HG03575 (cell line): ENCODE data around the gene SPOCK3.

Source experiments
- ATAC-seq: cut with Tn5 transposase; IDR thresholded peaks from one replicate; pipeline ENCODE4 v1.9.1; 2021; ENCODE audit not compliant: unreplicated experiment, insufficient number of reproducible peaks, low FRiP score; ENCODE audit errors: extremely low read depth

Gene SPOCK3

GRCh38 chr4:167084321-167084720 lies 150.0 kb downstream of the SPOCK3 start:
- no peak for ATAC-seq

GRCh38 chr4:167079762-167080161 lies 154.5 kb downstream of the SPOCK3 start:
- ATAC-seq: no peak

GRCh38 chr4:167052631-167053091 lies 181.6 kb downstream of the SPOCK3 start:
- no peak for ATAC-seq

DNA sequence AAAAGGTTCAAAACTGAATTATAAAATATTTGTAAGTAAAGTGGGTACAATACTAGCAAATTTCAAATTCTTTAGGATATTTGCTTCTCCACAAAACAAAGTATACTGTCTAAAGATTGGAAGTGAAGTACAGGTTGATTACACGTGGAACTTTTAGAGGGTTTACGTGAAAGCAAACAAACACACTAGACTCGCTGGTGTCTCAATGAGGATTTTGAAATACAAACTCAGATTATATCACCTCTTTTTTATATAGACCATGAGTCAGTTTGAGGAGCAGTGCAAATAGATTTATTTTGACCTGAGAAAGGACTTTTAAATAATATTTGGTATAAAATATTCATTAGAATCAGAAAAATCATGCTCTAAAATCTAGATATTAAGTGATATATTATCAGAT lies 185.0 kb downstream of the SPOCK3 start:
- ATAC-seq: no peak

DNA sequence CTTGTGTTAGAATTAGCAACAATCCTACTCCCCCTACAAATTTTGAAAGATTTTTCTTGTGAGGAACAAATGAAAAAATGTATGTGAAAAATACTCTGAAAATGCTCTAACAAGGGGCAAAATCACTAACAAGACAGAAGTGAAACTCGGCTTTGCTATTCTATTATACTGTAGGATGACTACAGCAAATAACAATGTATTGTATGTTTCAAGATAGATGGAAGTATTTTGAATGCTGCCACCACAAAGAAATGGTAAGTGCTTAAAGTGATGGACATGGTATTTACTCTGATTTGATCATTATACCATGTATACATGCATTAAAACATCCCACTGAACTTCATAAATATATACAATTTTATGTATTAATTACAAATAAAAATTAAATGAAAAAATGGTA lies 192.8 kb downstream of the SPOCK3 start:
- no peak for ATAC-seq

- ATAC-seq: no peak
Observed at GRCh38 chr4:167035390-167035789, 198.9 kb downstream of the SPOCK3 start.

DNA sequence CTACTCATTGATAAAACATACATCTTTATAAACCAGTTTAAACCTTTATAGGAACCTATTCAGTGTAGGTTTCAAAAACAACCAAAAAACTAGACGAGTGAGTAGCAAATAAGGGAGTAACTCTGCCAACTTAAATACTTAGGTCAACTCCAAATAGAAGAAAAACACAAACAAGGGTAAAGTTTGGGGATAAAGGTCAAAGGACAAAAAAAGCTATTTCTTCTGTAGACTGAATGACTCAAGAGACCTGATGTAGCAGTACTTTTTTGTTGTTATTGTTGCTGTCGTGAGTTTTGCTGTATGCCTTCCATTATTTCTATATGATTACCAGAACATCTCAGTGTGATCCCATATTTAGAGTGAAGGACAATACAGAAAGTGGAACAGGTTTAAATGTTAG lies 199.3 kb downstream of the SPOCK3 start:
- no peak for ATAC-seq

- ATAC-seq: no peak
Observed at GRCh38 chr4:167032871-167033270, 201.4 kb downstream of the SPOCK3 start.

- ATAC-seq: no peak
Observed at GRCh38 chr4:167031534-167032156, 202.6 kb downstream of the SPOCK3 start.

DNA sequence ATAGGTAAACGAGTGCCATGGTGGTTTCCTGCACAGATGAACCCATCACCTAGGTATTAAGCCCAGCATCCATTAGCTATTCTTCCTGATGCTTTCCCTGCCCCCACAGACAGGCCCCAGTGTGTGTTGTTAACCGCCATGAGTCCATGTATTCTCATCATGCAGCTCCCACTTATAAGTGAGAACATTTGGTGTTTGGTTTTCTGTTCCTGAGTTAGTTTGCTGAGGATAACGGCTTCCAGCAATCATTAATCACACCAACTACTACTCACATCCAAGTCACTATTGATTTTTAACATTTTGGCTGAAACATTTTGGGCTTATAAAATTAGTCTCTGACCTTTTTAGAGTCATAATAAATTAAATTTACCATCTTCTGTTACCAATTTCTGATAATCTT lies 205.3 kb downstream of the SPOCK3 start:
- no peak for ATAC-seq

DNA sequence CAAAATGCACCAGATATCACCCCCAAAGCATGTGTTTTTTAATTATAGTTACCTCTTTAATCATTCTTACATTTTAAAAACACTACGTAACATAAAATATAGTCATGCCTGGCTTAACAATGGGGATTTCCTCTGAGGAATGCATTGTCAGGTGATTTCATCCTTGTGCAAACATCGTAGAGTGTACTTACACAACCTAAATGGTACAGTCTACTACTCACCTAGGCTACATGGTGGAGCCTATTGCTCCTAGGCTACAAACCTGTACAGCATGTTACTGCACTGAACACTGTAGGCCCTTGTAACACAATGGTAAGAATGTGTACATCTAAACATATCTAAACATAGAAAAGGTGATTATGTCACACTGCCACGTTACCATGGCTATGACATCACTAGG lies 208.6 kb downstream of the SPOCK3 start:
- ATAC-seq: no peak

- ATAC-seq: no peak
Observed at GRCh38 chr4:167023364-167023925, 210.8 kb downstream of the SPOCK3 start.

GRCh38 chr4:167021545-167022155 lies 212.6 kb downstream of the SPOCK3 start:
- no peak for ATAC-seq

GRCh38 chr4:167020410-167020809 lies 213.9 kb downstream of the SPOCK3 start:
- no peak for ATAC-seq

GRCh38 chr4:167014944-167015343 lies 219.3 kb downstream of the SPOCK3 start:
- no peak for ATAC-seq

- no peak for ATAC-seq
Observed at GRCh38 chr4:167003326-167003725, 231.0 kb downstream of the SPOCK3 start.

DNA sequence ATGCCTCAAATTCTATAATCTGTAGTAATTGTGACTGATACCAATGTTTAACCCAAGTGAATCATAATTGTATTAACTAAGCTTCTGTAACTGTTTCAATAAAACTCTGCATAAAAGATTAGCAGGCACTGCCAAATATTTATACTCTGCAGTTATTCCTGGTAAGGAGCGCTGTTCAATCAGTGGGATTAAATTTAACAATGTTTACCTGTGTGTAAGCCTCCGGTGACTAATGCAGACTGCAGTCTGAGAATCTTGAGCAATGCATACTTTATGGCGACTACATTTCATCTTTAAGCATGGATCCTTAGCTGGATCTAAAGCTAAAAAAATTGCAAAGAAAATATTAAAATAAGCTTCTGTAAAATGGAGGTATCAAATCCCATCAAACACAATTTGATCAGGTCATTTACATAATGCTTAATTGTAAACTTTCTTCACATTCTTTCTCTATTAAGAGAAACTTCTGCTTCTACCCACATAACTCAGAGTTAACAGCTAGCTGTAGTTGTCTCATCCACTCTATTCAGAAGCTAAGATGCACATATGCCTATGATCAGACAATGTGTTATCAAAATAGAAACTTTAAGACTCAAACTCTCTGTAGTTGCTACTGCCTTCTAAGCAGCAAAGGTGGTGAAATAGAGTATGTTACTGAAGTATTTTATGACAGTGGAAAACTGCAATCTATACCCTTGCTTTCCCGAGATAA lies 234.0 kb downstream of the SPOCK3 start:
- no peak for ATAC-seq

DNA sequence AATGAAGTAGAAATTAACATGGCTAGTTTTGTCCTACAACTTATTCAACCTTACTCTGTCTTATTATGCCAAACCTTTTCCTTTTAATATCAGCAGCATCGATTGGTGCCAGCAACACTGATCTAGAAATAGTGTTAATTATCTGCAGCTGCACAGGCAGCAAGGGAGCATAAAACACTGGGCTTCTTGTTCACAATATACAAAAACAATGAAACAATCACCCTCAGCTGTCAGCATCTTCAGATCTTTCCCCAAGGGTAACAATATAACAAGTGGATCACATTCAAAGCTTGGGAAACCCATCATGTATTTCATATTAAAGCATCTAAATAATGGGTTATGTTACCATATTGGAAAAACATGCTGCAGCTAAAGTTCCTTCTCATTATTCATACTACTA lies 238.1 kb downstream of the SPOCK3 start:
- ATAC-seq: no peak

DNA sequence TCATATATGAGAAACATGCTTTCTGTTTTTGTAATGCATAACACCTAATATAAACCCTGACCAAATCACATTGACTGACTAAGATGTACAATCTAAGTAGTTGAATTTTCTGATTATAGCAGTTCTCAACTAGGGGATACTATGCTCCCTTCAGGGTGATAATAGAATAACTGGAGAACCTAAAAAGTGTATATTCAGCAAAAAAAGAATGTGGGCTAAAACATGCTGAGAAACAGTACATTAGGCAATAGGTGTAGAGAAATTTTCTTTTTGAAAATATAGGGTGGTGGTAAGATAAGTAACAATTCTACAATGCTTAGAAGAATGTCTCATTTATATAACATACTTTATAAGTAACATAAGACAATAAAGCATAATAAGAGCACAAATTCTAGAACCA lies 239.6 kb downstream of the SPOCK3 start:
- ATAC-seq: no peak

DNA sequence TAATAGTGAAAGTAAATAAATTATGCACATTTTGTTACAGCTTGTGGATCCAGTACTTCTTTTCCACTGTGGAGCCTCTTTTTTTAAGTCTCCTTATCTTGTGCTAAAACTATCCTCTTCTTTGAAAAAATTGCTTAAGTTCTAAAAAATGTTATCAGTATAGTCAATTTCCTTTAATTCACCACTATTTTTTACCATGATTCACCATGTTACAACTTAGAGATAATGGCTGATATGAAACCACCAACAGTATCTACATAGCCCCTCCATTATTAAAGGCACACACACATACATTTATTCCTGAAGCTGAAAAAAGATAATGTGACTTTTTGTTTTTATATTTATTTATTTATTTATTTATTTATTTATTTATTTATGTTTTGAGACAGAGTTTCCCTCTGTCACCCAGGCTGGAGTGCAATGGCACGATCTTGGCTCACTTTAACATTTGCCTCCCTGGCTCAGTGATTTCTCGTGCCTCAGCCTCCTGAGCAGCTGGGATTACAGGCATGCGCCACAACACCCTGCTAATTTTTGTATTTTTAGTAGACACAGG lies 243.2 kb downstream of the SPOCK3 start:
- no peak for ATAC-seq
